ENCODE results near the gene SMOC1. TPM values are rescaled to one million over a fixed set of nuclear protein-coding genes. Genes with fewer than 3 reads are reported as not detected.

SMOC1 gene
- polyA plus RNA-seq, 3 donors: not detected

GRCh38 chr14:70061108-70061507, 181.9 kb downstream of the SMOC1 start:
- Histone ChIP-seq H3K9me3 (replicated peaks in 1 of 2; ENCODE audit: control insufficient read depth in 1 of 2, insufficient read depth in 1 of 2, low read length in 2 of 2) (no peaks in the 10 kb centered on the region), H3K4me3 (replicated peaks in 1 of 3; ENCODE audit: low read depth in 2 of 3, low read length in 3 of 3) (no peak overlapping the region), H4K20me1 (ENCODE audit: insufficient read depth, low read length) (no peaks in the 10 kb centered on the region), H3K79me2 (ENCODE audit: insufficient read depth, low read length) (no peaks in the 10 kb centered on the region), H2AFZ (ENCODE audit: insufficient read depth, low read depth, low read length, poor library complexity, severe bottlenecking) (no peak overlapping the region), H3K9ac (ENCODE audit: insufficient read depth, low read length, poor library complexity, severe bottlenecking) (no peak overlapping the region), H3K27ac (ENCODE audit: low read depth in 1 of 2, low read length in 2 of 2) (no peak overlapping the region), H3K36me3 (replicated peaks in 1 of 2; ENCODE audit: control insufficient read depth in 1 of 2, insufficient read depth in 2 of 2, low read length in 2 of 2) (no peaks in the 10 kb centered on the region), H3K4me2 (replicated peaks; ENCODE audit: extremely low read depth, low read length, poor library complexity, severe bottlenecking) (no peak overlapping the region), H3K4me1 (ENCODE audit: control insufficient read depth in 1 of 2, insufficient read depth in 2 of 2, low read length in 2 of 2) (no peaks in the 10 kb centered on the region), H3K27me3 (ENCODE audit: control insufficient read depth in 2 of 2, insufficient read depth in 2 of 2, low read length in 2 of 2) (no peaks in the 10 kb centered on the region)
- intact Hi-C loops (cut with micrococcal nuclease): no loop called here
- Mint-ChIP-seq H3K9me3 (no peaks in the 10 kb centered on the region), H3K4me1 (no peaks in the 10 kb centered on the region), H3K27ac (no peak overlapping the region), H3K4me3 (no peak overlapping the region), H3K27me3 (ENCODE audit: low read depth in 3 of 3) (peaks cover 1 to 5% (median 4%) of the 10 kb centered on the region in 3 donors), H3K36me3 (no peaks in the 10 kb centered on the region)
- no peak for DNase-seq
- TF ChIP-seq CTCF (IDR thresholded peaks at IDR 0.05): no peak
- WGBS (ENCODE audit: insufficient coverage): 76% methylated on average over 2 of the region's 2 CpGs

GRCh38 chr14:70064136-70064865, 185.1 kb downstream of the SMOC1 start:
- peaks cover 1 to 6% (median 3%) of the 10 kb centered on the region in 3 donors for H3K27me3 Mint-ChIP-seq (ENCODE audit: low read depth in 3 of 3)

More at GRCh38 chr14:70064136-70064865, 185.1 kb downstream of the SMOC1 start:
- no peak for DNase-seq
- H3K4me3 Mint-ChIP-seq: no peak overlapping the region
- Histone ChIP-seq H3K9me3 (replicated peaks in 1 of 2; ENCODE audit: control insufficient read depth in 1 of 2, insufficient read depth in 1 of 2, low read length in 2 of 2) (no peaks in the 10 kb centered on the region), H3K27me3 (ENCODE audit: control insufficient read depth in 2 of 2, insufficient read depth in 2 of 2, low read length in 2 of 2) (no peaks in the 10 kb centered on the region), H3K79me2 (ENCODE audit: insufficient read depth, low read length) (no peaks in the 10 kb centered on the region), H3K9ac (ENCODE audit: insufficient read depth, low read length, poor library complexity, severe bottlenecking) (no peak overlapping the region), H3K4me3 (replicated peaks in 1 of 3; ENCODE audit: low read depth in 2 of 3, low read length in 3 of 3) (no peak overlapping the region), H3K4me1 (ENCODE audit: control insufficient read depth in 1 of 2, insufficient read depth in 2 of 2, low read length in 2 of 2) (no peaks in the 10 kb centered on the region), H3K36me3 (replicated peaks in 1 of 2; ENCODE audit: control insufficient read depth in 1 of 2, insufficient read depth in 2 of 2, low read length in 2 of 2) (no peaks in the 10 kb centered on the region), H3K4me2 (replicated peaks; ENCODE audit: extremely low read depth, low read length, poor library complexity, severe bottlenecking) (no peak overlapping the region), H3K27ac (ENCODE audit: low read depth in 1 of 2, low read length in 2 of 2) (no peak overlapping the region), H4K20me1 (ENCODE audit: insufficient read depth, low read length) (no peaks in the 10 kb centered on the region), H2AFZ (ENCODE audit: insufficient read depth, low read depth, low read length, poor library complexity, severe bottlenecking) (no peak overlapping the region)
- WGBS (ENCODE audit: insufficient coverage): 100% methylated on average over 1 of the region's 11 CpGs
- TF ChIP-seq CTCF (IDR thresholded peaks at IDR 0.05): no peak
- H3K36me3 Mint-ChIP-seq: no peaks in the 10 kb centered on the region
- intact Hi-C loops (cut with micrococcal nuclease): no loop called here
- H3K9me3 Mint-ChIP-seq: no peaks in the 10 kb centered on the region
- no peak overlapping the region for H3K27ac Mint-ChIP-seq
- no peaks in the 10 kb centered on the region for H3K4me1 Mint-ChIP-seq
